Loucy (cell line): ENCODE data around the gene BRCA1.

Experiments
- CTCF ChIP-seq: fragments of 200-600 bp; sonication (generic); conservative IDR thresholded peaks from 2 replicates; pipeline ENCODE4 v1.5.1; 2014; ENCODE audit warnings: mild to moderate bottlenecking, antibody characterized with exemption, low read length
- EZH2phosphoT487 ChIP-seq: fragments of 200-600 bp; IDR thresholded peaks from 2 replicates; pipeline ENCODE4 v1.6.1; 2018; ENCODE audit warnings: antibody characterized with exemption, mild to moderate bottlenecking, moderate library complexity, borderline replicate concordance

GRCh38 chr17:43013296-43013695 lies 111.9 kb downstream of the BRCA1 start:
- TF ChIP-seq CTCF, result no peak
- no peak for TF ChIP-seq EZH2phosphoT487
